ENCODE results near the gene SLC49A3. TPM values are rescaled to one million over a fixed set of nuclear protein-coding genes. Genes with fewer than 3 reads are reported as not detected.

Gene SLC49A3
- total RNA-seq, 1 donor from 2014 or later, result 2.3 TPM

GRCh38 chr4:678331-679103 lies 10.4 kb downstream of the SLC49A3 start:
- Mint-ChIP-seq H3K36me3 (ENCODE audit: low read depth) (peaks cover 2% of the 10 kb centered on the region), H3K4me1 (peaks cover 40% of the 10 kb centered on the region), H3K9me3 (no peaks in the 10 kb centered on the region), H3K27ac (no peak overlapping the region), H3K4me3 (no peak overlapping the region), H3K27me3 (no peaks in the 10 kb centered on the region)
- POLR2A ChIA-PET, result interaction anchor here (0.6 to 0.9 kb wide), 2 partner anchors 22 to 330 kb away, joined by 3 to 4 read pairs; no protein-coding TSS in a partner anchor
- CTCF ChIA-PET, result interaction anchor here (1.3 kb wide), 1 partner anchor 64 kb away, joined by 3 read pairs; no protein-coding TSS in a partner anchor
- intact Hi-C loops (cut with micrococcal nuclease), result no loop called here
- no peak for DNase-seq
- ATAC-seq (ENCODE audit: low read depth), result no peak
- TF ChIP-seq, protein P1, sequence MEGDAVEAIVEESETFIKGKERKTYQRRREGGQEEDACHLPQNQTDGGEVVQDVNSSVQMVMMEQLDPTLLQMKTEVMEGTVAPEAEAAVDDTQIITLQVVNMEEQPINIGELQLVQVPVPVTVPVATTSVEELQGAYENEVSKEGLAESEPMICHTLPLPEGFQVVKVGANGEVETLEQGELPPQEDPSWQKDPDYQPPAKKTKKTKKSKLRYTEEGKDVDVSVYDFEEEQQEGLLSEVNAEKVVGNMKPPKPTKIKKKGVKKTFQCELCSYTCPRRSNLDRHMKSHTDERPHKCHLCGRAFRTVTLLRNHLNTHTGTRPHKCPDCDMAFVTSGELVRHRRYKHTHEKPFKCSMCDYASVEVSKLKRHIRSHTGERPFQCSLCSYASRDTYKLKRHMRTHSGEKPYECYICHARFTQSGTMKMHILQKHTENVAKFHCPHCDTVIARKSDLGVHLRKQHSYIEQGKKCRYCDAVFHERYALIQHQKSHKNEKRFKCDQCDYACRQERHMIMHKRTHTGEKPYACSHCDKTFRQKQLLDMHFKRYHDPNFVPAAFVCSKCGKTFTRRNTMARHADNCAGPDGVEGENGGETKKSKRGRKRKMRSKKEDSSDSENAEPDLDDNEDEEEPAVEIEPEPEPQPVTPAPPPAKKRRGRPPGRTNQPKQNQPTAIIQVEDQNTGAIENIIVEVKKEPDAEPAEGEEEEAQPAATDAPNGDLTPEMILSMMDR (IDR thresholded peaks at IDR 0.05), result no peak

GRCh38 chr4:677431-678293 lies 11.3 kb downstream of the SLC49A3 start:
- POLR2A ChIA-PET, result no interaction called here
- Mint-ChIP-seq H3K36me3 (ENCODE audit: low read depth) (peaks cover 5% of the 10 kb centered on the region), H3K9me3 (no peaks in the 10 kb centered on the region), H3K27me3 (no peaks in the 10 kb centered on the region), H3K4me1 (peaks cover 46% of the 10 kb centered on the region), H3K27ac (no peak overlapping the region), H3K4me3 (no peak overlapping the region)
- CTCF ChIA-PET, result interaction anchor here (1.3 kb wide), 1 partner anchor 65 kb away, joined by 3 read pairs; no protein-coding TSS in a partner anchor
- ATAC-seq (ENCODE audit: low read depth), result no peak
- intact Hi-C loops (cut with micrococcal nuclease), result no loop called here
- DNase-seq, result no peak
- TF ChIP-seq, protein P1 (IDR thresholded peaks at IDR 0.05), result no peak

DNA sequence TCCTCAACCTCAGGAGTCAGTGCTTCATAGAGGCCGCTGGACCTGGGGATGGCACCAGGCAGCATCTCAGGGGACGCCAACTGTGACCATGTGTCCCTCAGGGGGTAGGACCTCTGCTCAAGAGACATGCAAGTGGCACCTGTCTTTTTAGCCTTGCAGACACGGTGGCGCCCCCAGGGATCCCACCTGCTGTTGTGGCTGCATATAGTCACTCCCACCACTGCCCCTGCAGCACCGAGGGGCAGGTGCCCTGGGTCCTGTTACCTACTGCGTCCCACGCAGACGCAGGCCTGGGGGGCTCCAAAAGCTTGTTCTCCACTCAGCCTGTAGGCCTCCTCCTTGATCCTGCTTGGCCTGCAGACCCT lies 12.1 kb downstream of the SLC49A3 start:
- no peak for ATAC-seq (ENCODE audit: low read depth)
- Mint-ChIP-seq H3K9me3 (no peaks in the 10 kb centered on the region), H3K27me3 (no peaks in the 10 kb centered on the region), H3K4me1 (peaks cover 46% of the 10 kb centered on the region), H3K27ac (no peak overlapping the region), H3K4me3 (peak overlapping the region; percentile 15), H3K36me3 (ENCODE audit: low read depth) (peaks cover 12% of the 10 kb centered on the region)
- ChIA-PET POLR2A (interaction anchor here (1.1 to 3.2 kb wide), 2 partner anchors 13 to 23 kb away, joined by 3 to 48 read pairs; no protein-coding TSS in a partner anchor), CTCF (no interaction called here)
- TF ChIP-seq, protein P1 (IDR thresholded peaks at IDR 0.05), result no peak
- no peak for DNase-seq
- intact Hi-C loops (cut with micrococcal nuclease), result no loop called here

DNA sequence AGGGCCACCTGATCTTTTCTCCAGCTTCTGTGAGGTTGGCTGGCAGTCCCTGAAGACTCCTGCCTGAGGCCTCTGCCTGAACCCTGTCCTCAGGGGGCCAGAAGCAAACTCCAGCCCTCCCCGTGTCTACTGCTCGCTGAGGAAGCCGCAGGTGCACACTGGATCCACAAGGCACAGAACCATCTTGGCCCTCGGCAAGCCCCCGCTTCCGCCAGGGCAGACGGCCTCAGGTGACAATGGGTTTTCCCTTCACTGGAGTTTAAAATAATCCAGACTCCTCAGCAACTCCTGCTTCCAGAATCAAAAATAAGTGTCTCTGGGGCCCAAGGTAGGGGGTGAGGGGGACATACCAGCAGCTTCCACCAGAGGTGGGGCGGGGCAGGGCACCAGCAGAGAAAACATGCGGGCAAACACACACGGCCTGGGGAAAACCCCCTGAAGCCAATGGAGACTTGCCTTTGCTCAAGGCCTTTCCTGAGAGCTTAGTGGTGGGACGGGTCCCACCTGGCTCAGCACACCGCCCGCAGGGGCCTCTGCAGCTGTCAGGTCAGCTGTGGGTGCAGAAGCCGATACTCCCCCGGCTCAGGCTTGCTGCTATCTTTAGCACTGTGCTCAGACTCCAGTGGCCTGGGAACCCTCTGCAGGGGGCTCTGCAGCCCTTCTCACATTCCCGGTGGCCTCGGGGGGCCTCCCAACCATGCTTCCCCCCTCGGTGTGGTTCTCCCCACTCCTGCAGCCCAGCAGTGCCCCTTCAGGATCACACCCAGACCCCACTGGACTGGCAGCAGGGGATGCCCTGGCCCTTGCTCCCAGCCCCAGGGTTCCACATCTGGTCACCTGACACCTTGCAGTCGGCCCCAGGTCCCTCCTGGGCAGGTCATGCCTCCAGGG lies 12.7 kb downstream of the SLC49A3 start:
- peak overlapping the region; percentile 88 for H3K4me3 Mint-ChIP-seq
- peak overlapping the region; percentile 75 for H3K27ac Mint-ChIP-seq
- no peaks in the 10 kb centered on the region for H3K27me3 Mint-ChIP-seq
- intact Hi-C loops (cut with micrococcal nuclease), result loop anchor here (2.0 kb wide), 2 partner anchors 257 to 311 kb away; partner anchors contain the start of genes GAK, IDUA and TMEM175
- H3K9me3 Mint-ChIP-seq, result no peaks in the 10 kb centered on the region
- H3K36me3 Mint-ChIP-seq (ENCODE audit: low read depth), result peaks cover 18% of the 10 kb centered on the region
- CTCF ChIA-PET, result interaction anchor here (0.9 kb wide), 1 partner anchor 311 kb away, joined by 3 read pairs; no protein-coding TSS in a partner anchor
- DNase-seq, result no peak
- ATAC-seq (ENCODE audit: low read depth), result peak; percentile 29
- peaks cover 46% of the 10 kb centered on the region for H3K4me1 Mint-ChIP-seq
- POLR2A ChIA-PET, result interaction anchor here (0.5 to 3.2 kb wide), 6 partner anchors 9 to 27 kb away, joined by 3 to 48 read pairs (median 3); no protein-coding TSS in a partner anchor
- TF ChIP-seq, protein P1 (IDR thresholded peaks at IDR 0.05), result no peak
